Panc1 (cell line): ENCODE results near the gene CLIC4.

ENCODE experiments used
- CTCF ChIP-seq: fragments of 450-650 bp; IDR thresholded peaks from 2 replicates; pipeline ENCODE4 v1.5.1; 2017; ENCODE audit warnings: mild to moderate bottlenecking
- POLR2AphosphoS5 ChIP-seq: IDR thresholded peaks from 2 replicates; pipeline ENCODE4 v1.6.1; 2012; ENCODE audit warnings: mild to moderate bottlenecking, low read depth, low read length, moderate library complexity
- TF ChIP-seq, protein P1 (sequence below), 2 experiments: IDR thresholded peaks; 2 replicates each; pipeline ENCODE4 v1.6.1; 2011 to 2012; ENCODE audit warnings: low read depth in 2 of 2, control low read depth in 1 of 2, low read length in 1 of 2, mild to moderate bottlenecking in 1 of 2, moderate library complexity in 1 of 2; ENCODE audit not compliant: insufficient read depth in 1 of 2

GRCh38 chr1:24803220-24803619 lies 58.0 kb downstream of the CLIC4 start:
- TF ChIP-seq, protein P1, sequence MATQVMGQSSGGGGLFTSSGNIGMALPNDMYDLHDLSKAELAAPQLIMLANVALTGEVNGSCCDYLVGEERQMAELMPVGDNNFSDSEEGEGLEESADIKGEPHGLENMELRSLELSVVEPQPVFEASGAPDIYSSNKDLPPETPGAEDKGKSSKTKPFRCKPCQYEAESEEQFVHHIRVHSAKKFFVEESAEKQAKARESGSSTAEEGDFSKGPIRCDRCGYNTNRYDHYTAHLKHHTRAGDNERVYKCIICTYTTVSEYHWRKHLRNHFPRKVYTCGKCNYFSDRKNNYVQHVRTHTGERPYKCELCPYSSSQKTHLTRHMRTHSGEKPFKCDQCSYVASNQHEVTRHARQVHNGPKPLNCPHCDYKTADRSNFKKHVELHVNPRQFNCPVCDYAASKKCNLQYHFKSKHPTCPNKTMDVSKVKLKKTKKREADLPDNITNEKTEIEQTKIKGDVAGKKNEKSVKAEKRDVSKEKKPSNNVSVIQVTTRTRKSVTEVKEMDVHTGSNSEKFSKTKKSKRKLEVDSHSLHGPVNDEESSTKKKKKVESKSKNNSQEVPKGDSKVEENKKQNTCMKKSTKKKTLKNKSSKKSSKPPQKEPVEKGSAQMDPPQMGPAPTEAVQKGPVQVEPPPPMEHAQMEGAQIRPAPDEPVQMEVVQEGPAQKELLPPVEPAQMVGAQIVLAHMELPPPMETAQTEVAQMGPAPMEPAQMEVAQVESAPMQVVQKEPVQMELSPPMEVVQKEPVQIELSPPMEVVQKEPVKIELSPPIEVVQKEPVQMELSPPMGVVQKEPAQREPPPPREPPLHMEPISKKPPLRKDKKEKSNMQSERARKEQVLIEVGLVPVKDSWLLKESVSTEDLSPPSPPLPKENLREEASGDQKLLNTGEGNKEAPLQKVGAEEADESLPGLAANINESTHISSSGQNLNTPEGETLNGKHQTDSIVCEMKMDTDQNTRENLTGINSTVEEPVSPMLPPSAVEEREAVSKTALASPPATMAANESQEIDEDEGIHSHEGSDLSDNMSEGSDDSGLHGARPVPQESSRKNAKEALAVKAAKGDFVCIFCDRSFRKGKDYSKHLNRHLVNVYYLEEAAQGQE (IDR thresholded peaks at IDR 0.05; ENCODE audit: insufficient read depth in 1 of 2, low read depth in 2 of 2, low read length in 1 of 2): no peak
- TF ChIP-seq CTCF (no peak), POLR2AphosphoS5 (no peak)
